ENCODE data around the gene SLC12A9. TPM values are rescaled to one million over a fixed set of nuclear protein-coding genes. Genes with fewer than 3 reads are reported as not detected.
"Not testable (repeated sequence)": the region's sequence is repeated elsewhere in the genome, so short reads cannot be mapped to it uniquely, and the experiment has no call there.

Gene SLC12A9
- 26.0 TPM for polyA plus RNA-seq
- long read RNA-seq, donor 1, partial matches to known transcripts, result 0 of 2 reads
- long read RNA-seq, donor 1, other reads (novel, unspliced or antisense), result 0 of 2 reads
- long read RNA-seq, donor 2, full-length matches to known transcripts, result 2 of 2 reads
- long read RNA-seq, donor 2, partial matches to known transcripts, result 0 of 2 reads
- long read RNA-seq, donor 2, other reads (novel, unspliced or antisense), result 0 of 2 reads
- long read RNA-seq, donor 3, full-length matches to known transcripts, result 2 of 2 reads
- long read RNA-seq, donor 3, partial matches to known transcripts, result 0 of 2 reads
- long read RNA-seq, donor 3, other reads (novel, unspliced or antisense), result 0 of 2 reads
- long read RNA-seq, donor 4, full-length matches to known transcripts, result 1 of 1 reads
- long read RNA-seq, donor 4, partial matches to known transcripts, result 0 of 1 reads
- long read RNA-seq, donor 4, other reads (novel, unspliced or antisense), result 0 of 1 reads
- long read RNA-seq, donor 5, full-length matches to known transcripts, result 5 of 11 reads
- long read RNA-seq, donor 5, partial matches to known transcripts, result 6 of 11 reads
- long read RNA-seq, donor 5, other reads (novel, unspliced or antisense), result 0 of 11 reads
- long read RNA-seq, donor 6, full-length matches to known transcripts, result 2 of 2 reads
- long read RNA-seq, donor 6, partial matches to known transcripts, result 0 of 2 reads
- long read RNA-seq, donor 6, other reads (novel, unspliced or antisense), result 0 of 2 reads
- long read RNA-seq, donor 7, full-length matches to known transcripts, result 3 of 3 reads
- long read RNA-seq, donor 7, partial matches to known transcripts, result 0 of 3 reads
- long read RNA-seq, donor 7, other reads (novel, unspliced or antisense), result 0 of 3 reads
- long read RNA-seq, donor 8, full-length matches to known transcripts, result 2 of 2 reads
- long read RNA-seq, donor 8, partial matches to known transcripts, result 0 of 2 reads
- long read RNA-seq, donor 8, other reads (novel, unspliced or antisense), result 0 of 2 reads
- long read RNA-seq, donor 9, full-length matches to known transcripts, result 1 of 6 reads
- long read RNA-seq, donor 9, partial matches to known transcripts, result 5 of 6 reads
- long read RNA-seq, donor 9, other reads (novel, unspliced or antisense), result 0 of 6 reads
- long read RNA-seq, donor 10, partial matches to known transcripts, result 0 of 1 reads
- long read RNA-seq, donor 10, other reads (novel, unspliced or antisense), result 0 of 1 reads
- long read RNA-seq, donor 11, full-length matches to known transcripts, result 2 of 2 reads
- long read RNA-seq, donor 11, partial matches to known transcripts, result 0 of 2 reads
- long read RNA-seq, donor 11, other reads (novel, unspliced or antisense), result 0 of 2 reads

- Histone ChIP-seq H3K4me3 (ENCODE audit: low read length) (peak within 1 kb of the TSS; percentile 64), H3K4me1 (ENCODE audit: control insufficient read depth, insufficient read depth, low read length) (peaks cover 2% of the 10 kb centered on the region), H3K27ac (ENCODE audit: low read length) (peak within 1 kb of the TSS; percentile 48)
Observed at GRCh38 chr7:100852048-100852872, at the start of gene SLC12A9. TSS of gene SLC12A9 (plus strand) at chr7:100852713. CDS start at chr7:100854198, 1,485 bp downstream.

GRCh38 chr7:100802951-100803350, 49.6 kb upstream of the SLC12A9 start:
- Histone ChIP-seq H3K27ac (ENCODE audit: low read length) (peak overlapping the region; percentile 41), H3K4me3 (ENCODE audit: low read length) (no peak overlapping the region)
- DNase-seq, result peak in 1 of 2 donors; percentile 26

More at GRCh38 chr7:100852048-100852872, at the start of gene SLC12A9:
- no peaks in the 10 kb centered on the region for H3K9me3 ChIP-seq (ENCODE audit: control insufficient read depth, low read depth, low read length)
- peaks cover 4% of the 10 kb centered on the region for H3K36me3 ChIP-seq (ENCODE audit: control insufficient read depth, insufficient read depth, low read length)
- H3K27me3 ChIP-seq (ENCODE audit: control insufficient read depth, insufficient read depth, low read length), result no peaks in the 10 kb centered on the region
- peak; percentile 88 to 94 for DNase-seq
- no CpG with 5 or more reads among the region's 71 CpGs for WGBS (ENCODE audit: insufficient coverage, low lambda C conversion rate)

GRCh38 chr7:100803398-100804161, 48.9 kb upstream of the SLC12A9 start:
- Histone ChIP-seq H3K9me3 (ENCODE audit: control insufficient read depth, low read depth, low read length) (no peaks in the 10 kb centered on the region), H3K27me3 (ENCODE audit: control insufficient read depth, insufficient read depth, low read length) (no peaks in the 10 kb centered on the region), H3K4me1 (ENCODE audit: control insufficient read depth, insufficient read depth, low read length) (peaks cover 36% of the 10 kb centered on the region), H3K4me3 (ENCODE audit: low read length) (no peak overlapping the region), H3K36me3 (ENCODE audit: control insufficient read depth, insufficient read depth, low read length) (peaks cover 49% of the 10 kb centered on the region), H3K27ac (ENCODE audit: low read length) (peak overlapping the region; percentile 41)
- peak in 1 of 2 donors; percentile 76 for DNase-seq
- 39% methylated on average over 3 of the region's 19 CpGs for WGBS (ENCODE audit: insufficient coverage, low lambda C conversion rate)

More at GRCh38 chr7:100802951-100803350, 49.6 kb upstream of the SLC12A9 start:
- WGBS (ENCODE audit: insufficient coverage, low lambda C conversion rate), result no CpG with 5 or more reads among the region's 4 CpGs
- no peaks in the 10 kb centered on the region for H3K9me3 ChIP-seq (ENCODE audit: control insufficient read depth, low read depth, low read length)
- peaks cover 43% of the 10 kb centered on the region for H3K36me3 ChIP-seq (ENCODE audit: control insufficient read depth, insufficient read depth, low read length)
- H3K4me1 ChIP-seq (ENCODE audit: control insufficient read depth, insufficient read depth, low read length), result peaks cover 36% of the 10 kb centered on the region
- H3K27me3 ChIP-seq (ENCODE audit: control insufficient read depth, insufficient read depth, low read length), result no peaks in the 10 kb centered on the region

- 100% methylated on average over 1 of the region's 22 CpGs for WGBS (ENCODE audit: insufficient coverage, low lambda C conversion rate)
- H3K4me1 ChIP-seq (ENCODE audit: control insufficient read depth, insufficient read depth, low read length), result peaks cover 33% of the 10 kb centered on the region
- DNase-seq, result no peak
- no peaks in the 10 kb centered on the region for H3K27me3 ChIP-seq (ENCODE audit: control insufficient read depth, insufficient read depth, low read length)
- no peak overlapping the region for H3K27ac ChIP-seq (ENCODE audit: low read length)
- H3K9me3 ChIP-seq (ENCODE audit: control insufficient read depth, low read depth, low read length), result no peaks in the 10 kb centered on the region
- H3K36me3 ChIP-seq (ENCODE audit: control insufficient read depth, insufficient read depth, low read length), result peaks cover 58% of the 10 kb centered on the region
- no peak overlapping the region for H3K4me3 ChIP-seq (ENCODE audit: low read length)
Observed at GRCh38 chr7:100804681-100805431, 47.7 kb upstream of the SLC12A9 start.

- no peaks in the 10 kb centered on the region for H3K27me3 ChIP-seq (ENCODE audit: control insufficient read depth, insufficient read depth, low read length)
- H3K4me1 ChIP-seq (ENCODE audit: control insufficient read depth, insufficient read depth, low read length), result peaks cover 25% of the 10 kb centered on the region
- no peaks in the 10 kb centered on the region for H3K9me3 ChIP-seq (ENCODE audit: control insufficient read depth, low read depth, low read length)
- no peak overlapping the region for H3K4me3 ChIP-seq (ENCODE audit: low read length)
- WGBS (ENCODE audit: insufficient coverage, low lambda C conversion rate), result no CpG with 5 or more reads among the region's 9 CpGs
- peaks cover 68% of the 10 kb centered on the region for H3K36me3 ChIP-seq (ENCODE audit: control insufficient read depth, insufficient read depth, low read length)
- no peak overlapping the region for H3K27ac ChIP-seq (ENCODE audit: low read length)
- DNase-seq, result no peak
Observed at GRCh38 chr7:100806276-100806675, 46.2 kb upstream of the SLC12A9 start.

- peaks cover 72% of the 10 kb centered on the region for H3K36me3 ChIP-seq (ENCODE audit: control insufficient read depth, insufficient read depth, low read length)
- H3K4me1 ChIP-seq (ENCODE audit: control insufficient read depth, insufficient read depth, low read length), result peaks cover 20% of the 10 kb centered on the region
- not testable (repeated sequence) for H3K9me3 ChIP-seq (ENCODE audit: control insufficient read depth, low read depth, low read length); H3K4me3 ChIP-seq (ENCODE audit: low read length); H3K27ac ChIP-seq (ENCODE audit: low read length); DNase-seq; H3K27me3 ChIP-seq (ENCODE audit: control insufficient read depth, insufficient read depth, low read length)
- no CpG with 5 or more reads among the region's 6 CpGs for WGBS (ENCODE audit: insufficient coverage, low lambda C conversion rate)
Observed at GRCh38 chr7:100806883-100807282, 45.6 kb upstream of the SLC12A9 start.

GRCh38 chr7:100808354-100808875, 44.1 kb upstream of the SLC12A9 start:
- WGBS (ENCODE audit: insufficient coverage, low lambda C conversion rate), result no CpG with 5 or more reads among the region's 5 CpGs
- H3K4me3 ChIP-seq (ENCODE audit: low read length), result no peak overlapping the region
- no peaks in the 10 kb centered on the region for H3K27me3 ChIP-seq (ENCODE audit: control insufficient read depth, insufficient read depth, low read length)
- H3K4me1 ChIP-seq (ENCODE audit: control insufficient read depth, insufficient read depth, low read length), result peaks cover 5% of the 10 kb centered on the region
- H3K27ac ChIP-seq (ENCODE audit: low read length), result no peak overlapping the region
- DNase-seq, result no peak
- no peaks in the 10 kb centered on the region for H3K9me3 ChIP-seq (ENCODE audit: control insufficient read depth, low read depth, low read length)
- H3K36me3 ChIP-seq (ENCODE audit: control insufficient read depth, insufficient read depth, low read length), result peaks cover 81% of the 10 kb centered on the region

GRCh38 chr7:100811480-100811879, 41.0 kb upstream of the SLC12A9 start:
- peaks cover 83% of the 10 kb centered on the region for H3K36me3 ChIP-seq (ENCODE audit: control insufficient read depth, insufficient read depth, low read length)
- no peak overlapping the region for H3K27ac ChIP-seq (ENCODE audit: low read length)
- no peaks in the 10 kb centered on the region for H3K27me3 ChIP-seq (ENCODE audit: control insufficient read depth, insufficient read depth, low read length)
- H3K9me3 ChIP-seq (ENCODE audit: control insufficient read depth, low read depth, low read length), result no peaks in the 10 kb centered on the region
- DNase-seq, result no peak
- H3K4me3 ChIP-seq (ENCODE audit: low read length), result no peak overlapping the region
- no peaks in the 10 kb centered on the region for H3K4me1 ChIP-seq (ENCODE audit: control insufficient read depth, insufficient read depth, low read length)
- WGBS (ENCODE audit: insufficient coverage, low lambda C conversion rate), result no CpG with 5 or more reads among the region's 6 CpGs

Measured in large intestine (tissue), 12 donors.